Measurements from ENCODE around the gene NEK10. TPM values are rescaled to one million over a fixed set of nuclear protein-coding genes. Genes with fewer than 3 reads are reported as not detected.

Gene NEK10
- total and polyA plus RNA-seq, 2 donors (not counting 3 experiments of a cell fraction or from before 2014, with no cell fraction given) = 0.32 to 5.0 TPM

GRCh38 chr3:27073912-27074311 lies 295.3 kb downstream of the NEK10 start:
- DNase-seq (ENCODE audit: low read depth, low spot score) = no peak
- Histone ChIP-seq H3K4me1 (ENCODE audit: control insufficient read depth, extremely low read depth, insufficient read depth, low read length) (no peaks in the 10 kb centered on the region), H3K9ac (replicated peaks; ENCODE audit: extremely low read depth, insufficient read depth, low read length) (no peak overlapping the region), H3K27me3 (ENCODE audit: control insufficient read depth in 2 of 2, insufficient read depth in 2 of 2, low read length in 2 of 2) (no peaks in the 10 kb centered on the region), H3K79me2 (ENCODE audit: control insufficient read depth, insufficient read depth, low read length) (no peaks in the 10 kb centered on the region), H4K20me1 (replicated peaks; ENCODE audit: control insufficient read depth, extremely low read depth, insufficient read depth, low read length) (no peaks in the 10 kb centered on the region), H3K9me1 (replicated peaks; ENCODE audit: control insufficient read depth, extremely low read depth, insufficient read depth, low read length) (no peaks in the 10 kb centered on the region), H3K27ac (ENCODE audit: insufficient read depth, low read depth, low read length) (no peak overlapping the region), H2AFZ (ENCODE audit: low read depth, low read length) (no peak overlapping the region), H3K4me3 (replicated peaks in 1 of 3; ENCODE audit: insufficient read depth in 1 of 3, low read depth in 1 of 3, low read length in 3 of 3) (no peak overlapping the region), H3K9me3 (replicated peaks; ENCODE audit: control insufficient read depth, insufficient read depth, low read length) (no peaks in the 10 kb centered on the region), H3K4me2 (ENCODE audit: insufficient read depth, low read length) (no peak overlapping the region), H3K36me3 (ENCODE audit: control insufficient read depth in 2 of 2, extremely low read depth in 1 of 2, insufficient read depth in 2 of 2, low read length in 2 of 2) (no peaks in the 10 kb centered on the region)
- BruUV-seq (replicated peaks) = no TSS peak
- POLR2A ChIA-PET = no interaction called here
- FAIRE-seq = no peak
- TF ChIP-seq POLR2A (IDR thresholded peaks at IDR 0.05; ENCODE audit: low read depth, low read length) (no peak), CTCF (IDR thresholded peaks at IDR 0.05; ENCODE audit: extremely low read depth in 1 of 2, insufficient read depth in 1 of 2, low read depth in 1 of 2, low read length in 2 of 2) (no peak), EZH2 (IDR thresholded peaks at IDR 0.05; ENCODE audit: borderline replicate concordance, low read depth, low read length, severe bottlenecking) (no peak), MYC (IDR thresholded peaks at IDR 0.05; ENCODE audit: low read depth, low read length) (no peak), GATA2 (IDR thresholded peaks at IDR 0.05; ENCODE audit: insufficient read depth, insufficient read length, low read depth, low read length) (no peak), POLR2AphosphoS5 (IDR thresholded peaks at IDR 0.05; ENCODE audit: insufficient read depth, low read depth, low read length) (no peak), JUN (IDR thresholded peaks at IDR 0.05; ENCODE audit: borderline replicate concordance, insufficient read depth, insufficient read length, low read depth) (no peak), FOS (IDR thresholded peaks at IDR 0.05; ENCODE audit: borderline replicate concordance, insufficient read depth, low read length) (no peak), MAX (IDR thresholded peaks at IDR 0.05; ENCODE audit: insufficient read depth, insufficient read length) (no peak)
- dilution Hi-C loops (cut with MboI; ENCODE audit: extremely low pct_ligation_motif_present, low sequenced_read_pairs) (no loop called here), intact Hi-C loops (cut with micrococcal nuclease) (no loop called here)
- CTCF ChIA-PET = no interaction called here
